Measurements from ENCODE around the gene ZDHHC3. TPM values are rescaled to one million over a fixed set of nuclear protein-coding genes. Genes with fewer than 3 reads are reported as not detected.

ZDHHC3 gene
- total and polyA plus RNA-seq, 2 donors (not counting 1 experiment from before 2014, with no cell fraction given): 37.2 to 52.6 TPM

DNA sequence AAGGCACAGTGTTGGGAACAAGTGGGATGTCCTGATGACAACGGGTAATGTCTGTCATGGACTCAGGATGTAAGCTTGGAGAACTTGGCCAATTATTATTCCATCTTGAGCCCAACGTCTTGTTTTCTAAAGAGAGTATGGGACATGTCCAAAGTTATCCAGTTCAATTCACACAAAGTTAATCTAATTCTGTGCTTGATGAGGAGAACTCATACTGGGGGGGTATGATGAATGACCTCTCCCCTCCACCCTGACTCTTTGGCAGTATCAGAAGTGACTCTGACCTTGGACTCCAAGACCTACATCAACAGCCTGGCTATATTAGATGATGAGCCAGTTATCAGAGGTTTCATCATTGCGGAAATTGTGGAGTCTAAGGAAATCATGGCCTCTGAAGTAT lies 65.3 kb downstream of the ZDHHC3 start:
- H3K27ac Mint-ChIP-seq: no peak overlapping the region
- ChIA-PET POLR2A (no interaction called here), CTCF (interaction anchor here (1.4 kb wide), 1 partner anchor 377 kb away, joined by 4 read pairs; no protein-coding TSS in a partner anchor)
- no peak for DNase-seq
- no peaks in the 10 kb centered on the region for H3K4me1 Mint-ChIP-seq
- Histone ChIP-seq H3K79me2 (ENCODE audit: control insufficient read depth, insufficient read depth, low read length) (no peaks in the 10 kb centered on the region), H3K36me3 (replicated peaks in 1 of 2; ENCODE audit: control extremely low read depth in 1 of 2, control insufficient read depth in 1 of 2, extremely low read depth in 1 of 2, insufficient read depth in 2 of 2, low read length in 1 of 2) (no peaks in the 10 kb centered on the region), H3K4me2 (replicated peaks; ENCODE audit: low read depth, low read length, poor library complexity, severe bottlenecking) (no peak overlapping the region), H3K9me3 (ENCODE audit: control extremely low read depth in 1 of 3, control insufficient read depth in 2 of 3, insufficient read depth in 1 of 3, low read length in 2 of 3) (peaks cover 0 to 3% (median 2%) of the 10 kb centered on the region in 3 donors), H3K27me3 (replicated peaks in 1 of 4; ENCODE audit: control extremely low read depth in 1 of 4, control insufficient read depth in 3 of 4, insufficient read depth in 4 of 4, low read length in 3 of 4) (peaks cover 0 to 17% (median 6%) of the 10 kb centered on the region in 4 experiments), H3K9ac (ENCODE audit: low read length) (no peak overlapping the region), H3K4me3 (ENCODE audit: control extremely low read depth in 1 of 5, extremely low read depth in 1 of 5, insufficient read depth in 1 of 5, low read depth in 2 of 5, low read length in 4 of 5) (no peak overlapping the region), H3K27ac (ENCODE audit: low read length in 2 of 2) (no peak overlapping the region), H2AFZ (ENCODE audit: insufficient read depth, low read depth, low read length, poor library complexity, severe bottlenecking) (no peak overlapping the region), H3K4me1 (ENCODE audit: control insufficient read depth in 2 of 2, insufficient read depth in 2 of 2, low read length in 2 of 2) (no peaks in the 10 kb centered on the region), H4K20me1 (ENCODE audit: control insufficient read depth, insufficient read depth, low read length, poor library complexity, severe bottlenecking) (no peaks in the 10 kb centered on the region)
- no peak for ATAC-seq (ENCODE audit: low read depth)
- H3K9me3 Mint-ChIP-seq (ENCODE audit: insufficient read depth): no peaks in the 10 kb centered on the region
- TF ChIP-seq EZH2 (IDR thresholded peaks at IDR 0.05; ENCODE audit: borderline replicate concordance, insufficient read depth, low read depth, low read length, poor library complexity, severe bottlenecking): no peak
- TF ChIP-seq, protein P1, sequence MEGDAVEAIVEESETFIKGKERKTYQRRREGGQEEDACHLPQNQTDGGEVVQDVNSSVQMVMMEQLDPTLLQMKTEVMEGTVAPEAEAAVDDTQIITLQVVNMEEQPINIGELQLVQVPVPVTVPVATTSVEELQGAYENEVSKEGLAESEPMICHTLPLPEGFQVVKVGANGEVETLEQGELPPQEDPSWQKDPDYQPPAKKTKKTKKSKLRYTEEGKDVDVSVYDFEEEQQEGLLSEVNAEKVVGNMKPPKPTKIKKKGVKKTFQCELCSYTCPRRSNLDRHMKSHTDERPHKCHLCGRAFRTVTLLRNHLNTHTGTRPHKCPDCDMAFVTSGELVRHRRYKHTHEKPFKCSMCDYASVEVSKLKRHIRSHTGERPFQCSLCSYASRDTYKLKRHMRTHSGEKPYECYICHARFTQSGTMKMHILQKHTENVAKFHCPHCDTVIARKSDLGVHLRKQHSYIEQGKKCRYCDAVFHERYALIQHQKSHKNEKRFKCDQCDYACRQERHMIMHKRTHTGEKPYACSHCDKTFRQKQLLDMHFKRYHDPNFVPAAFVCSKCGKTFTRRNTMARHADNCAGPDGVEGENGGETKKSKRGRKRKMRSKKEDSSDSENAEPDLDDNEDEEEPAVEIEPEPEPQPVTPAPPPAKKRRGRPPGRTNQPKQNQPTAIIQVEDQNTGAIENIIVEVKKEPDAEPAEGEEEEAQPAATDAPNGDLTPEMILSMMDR (IDR thresholded peaks at IDR 0.05): no peak
- peaks cover 27% of the 10 kb centered on the region for H3K27me3 Mint-ChIP-seq
- H3K4me3 Mint-ChIP-seq: no peak overlapping the region
- WGBS (ENCODE audit: insufficient coverage): 94% methylated on average over 2 of the region's 3 CpGs
- intact Hi-C loops (cut with micrococcal nuclease): no loop called here

GRCh38 chr3:44909063-44909462 lies 66.9 kb downstream of the ZDHHC3 start:
- no peak overlapping the region for H3K27ac Mint-ChIP-seq
- H4K20me1 ChIP-seq (ENCODE audit: control insufficient read depth, insufficient read depth, low read length, poor library complexity, severe bottlenecking): no peaks in the 10 kb centered on the region
- no peak for DNase-seq
- H3K36me3 ChIP-seq (replicated peaks in 1 of 2; ENCODE audit: control extremely low read depth in 1 of 2, control insufficient read depth in 1 of 2, extremely low read depth in 1 of 2, insufficient read depth in 2 of 2, low read length in 1 of 2): no peaks in the 10 kb centered on the region
- H3K4me2 ChIP-seq (replicated peaks; ENCODE audit: low read depth, low read length, poor library complexity, severe bottlenecking): no peak overlapping the region
- ChIA-PET CTCF (interaction anchor here (0.9 to 2.1 kb wide), 4 partner anchors 28 to 585 kb away, joined by 3 to 8 read pairs (median 4); no protein-coding TSS in a partner anchor), POLR2A (no interaction called here)
- H3K9ac ChIP-seq (ENCODE audit: low read length): no peak overlapping the region
- H3K4me1 Mint-ChIP-seq: no peaks in the 10 kb centered on the region
- no peaks in the 10 kb centered on the region for H3K4me1 ChIP-seq (ENCODE audit: control insufficient read depth in 2 of 2, insufficient read depth in 2 of 2, low read length in 2 of 2)
- no CpG with 5 or more reads among the region's 2 CpGs for WGBS (ENCODE audit: insufficient coverage)
- H3K9me3 Mint-ChIP-seq (ENCODE audit: insufficient read depth): no peaks in the 10 kb centered on the region
- H3K27me3 Mint-ChIP-seq: peaks cover 27% of the 10 kb centered on the region
- no peaks in the 10 kb centered on the region for H3K79me2 ChIP-seq (ENCODE audit: control insufficient read depth, insufficient read depth, low read length)
- no peak for TF ChIP-seq EZH2 (IDR thresholded peaks at IDR 0.05; ENCODE audit: borderline replicate concordance, insufficient read depth, low read depth, low read length, poor library complexity, severe bottlenecking)
- TF ChIP-seq, protein P1 (IDR thresholded peaks at IDR 0.05): no peak
- H3K9me3 ChIP-seq (ENCODE audit: control extremely low read depth in 1 of 3, control insufficient read depth in 2 of 3, insufficient read depth in 1 of 3, low read length in 2 of 3): peaks cover 0 to 10% (median 3%) of the 10 kb centered on the region in 3 donors
- H3K4me3 Mint-ChIP-seq: no peak overlapping the region
- H3K27me3 ChIP-seq (replicated peaks in 1 of 4; ENCODE audit: control extremely low read depth in 1 of 4, control insufficient read depth in 3 of 4, insufficient read depth in 4 of 4, low read length in 3 of 4): peaks cover 0 to 17% (median 6%) of the 10 kb centered on the region in 4 experiments
- H3K27ac ChIP-seq (ENCODE audit: low read length in 2 of 2): no peak overlapping the region
- H2AFZ ChIP-seq (ENCODE audit: insufficient read depth, low read depth, low read length, poor library complexity, severe bottlenecking): no peak overlapping the region
- intact Hi-C loops (cut with micrococcal nuclease): no loop called here
- H3K4me3 ChIP-seq (ENCODE audit: control extremely low read depth in 1 of 5, extremely low read depth in 1 of 5, insufficient read depth in 1 of 5, low read depth in 2 of 5, low read length in 4 of 5): no peak overlapping the region
- no peak for ATAC-seq (ENCODE audit: low read depth)
